GM23248 (cell line): ENCODE data around the gene SLIT3.

Experiments
- EZH2 ChIP-seq: fragments of 200-600 bp; sonication (generic); IDR thresholded peaks from 2 replicates; pipeline ENCODE4 v1.6.1; 2018; ENCODE audit warnings: antibody characterized with exemption, mild to moderate bottlenecking; ENCODE audit not compliant: insufficient read depth, poor library complexity, severe bottlenecking
- EZH2phosphoT487 ChIP-seq: fragments of 200-600 bp; sonication (generic); IDR thresholded peaks from 2 replicates; pipeline ENCODE4 v1.6.1; 2018; ENCODE audit warnings: antibody characterized with exemption, moderate library complexity, mild to moderate bottlenecking, low read depth; ENCODE audit not compliant: insufficient read depth

- TF ChIP-seq EZH2phosphoT487 (no peak), EZH2 (no peak)
These were observed 293.8 kb downstream of the SLIT3 start for GRCh38 chr5:169006842-169007790.
